Activated effector memory CD4-positive, alpha-beta T cell treated with anti-CD3 and anti-CD28 coated beads, Interleukin-2, amount 50 U/mL, for 16 hours (primary cell): ENCODE measurements around the gene C1orf50.
"Not testable (repeated sequence)": the region's sequence is repeated elsewhere in the genome, so short reads cannot be mapped to it uniquely, and the experiment has no call there.

Source experiments
- DNase-seq: peaks from one replicate; pipeline ENCODE4 v3.0.0-alpha.2; 2020

The C1orf50 gene

DNA sequence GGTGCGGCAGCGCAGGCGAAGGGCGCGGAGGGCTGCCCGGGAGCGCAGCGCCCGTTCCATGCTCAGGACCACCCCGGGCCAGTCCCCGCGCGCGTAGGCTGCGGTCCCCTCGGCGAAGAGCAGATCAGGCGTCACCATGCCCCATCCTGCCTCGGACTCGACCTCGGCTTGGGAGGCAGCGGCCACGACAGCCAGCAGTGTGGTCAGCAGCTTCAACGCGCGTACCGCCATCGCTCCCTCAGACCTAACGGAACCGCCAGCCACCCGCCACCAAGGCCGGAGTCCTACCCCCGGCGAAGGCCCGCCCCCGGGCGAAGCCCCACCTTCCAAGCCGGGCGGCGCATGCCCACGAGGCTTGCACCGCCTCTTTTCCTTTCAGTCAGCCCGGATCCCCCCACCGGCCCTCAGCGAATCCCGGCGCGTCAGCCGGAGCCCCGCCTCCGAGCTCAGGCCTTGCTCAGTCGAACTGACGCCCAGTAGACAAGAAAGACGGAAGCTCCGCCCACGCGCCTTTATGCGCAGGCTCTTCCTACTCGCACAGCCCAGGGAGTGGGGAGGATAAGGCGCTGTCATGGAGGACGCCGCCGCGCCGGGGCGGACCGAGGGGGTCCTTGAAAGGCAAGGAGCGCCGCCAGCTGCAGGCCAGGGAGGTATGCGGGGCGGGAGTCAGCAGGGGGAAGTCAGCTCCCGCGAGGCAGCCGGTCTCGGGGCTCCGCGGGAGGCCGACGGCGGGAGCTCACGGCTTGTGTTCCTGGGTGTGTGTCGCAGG, at the start of gene C1orf50, which contains the start of gene P3H1:
Gene C1orf50, plus strand, starts transcription at position 509 of the 769 bp plus-strand sequence. Its CDS starts 63 bp downstream, at position 572.
Gene P3H1, minus strand, starts transcription at position 288 of the 769 bp plus-strand sequence. Its CDS starts 57 bp downstream, at position 231.
- DNase-seq: peak; percentile 100

DNA sequence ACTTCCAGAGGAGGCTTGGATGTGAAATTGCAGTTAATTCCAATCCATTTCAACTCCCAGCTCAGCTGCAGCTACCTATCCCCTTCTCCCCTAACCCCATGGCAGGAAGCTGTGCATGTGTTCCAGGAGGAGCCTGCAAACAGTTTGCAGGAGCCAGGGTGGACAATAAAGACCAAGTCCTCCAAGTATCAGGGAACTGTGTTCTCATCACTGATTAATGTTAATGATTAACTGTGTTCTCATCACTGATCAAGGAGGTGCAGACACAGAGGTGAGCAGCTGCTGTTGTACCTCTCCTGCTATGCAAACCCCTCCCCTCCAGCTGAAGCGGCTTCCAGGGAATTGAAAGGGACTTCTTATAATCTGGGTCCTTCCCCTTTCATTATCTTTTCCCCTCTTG, 46.2 kb upstream of the C1orf50 start:
- no peak for DNase-seq

DNA sequence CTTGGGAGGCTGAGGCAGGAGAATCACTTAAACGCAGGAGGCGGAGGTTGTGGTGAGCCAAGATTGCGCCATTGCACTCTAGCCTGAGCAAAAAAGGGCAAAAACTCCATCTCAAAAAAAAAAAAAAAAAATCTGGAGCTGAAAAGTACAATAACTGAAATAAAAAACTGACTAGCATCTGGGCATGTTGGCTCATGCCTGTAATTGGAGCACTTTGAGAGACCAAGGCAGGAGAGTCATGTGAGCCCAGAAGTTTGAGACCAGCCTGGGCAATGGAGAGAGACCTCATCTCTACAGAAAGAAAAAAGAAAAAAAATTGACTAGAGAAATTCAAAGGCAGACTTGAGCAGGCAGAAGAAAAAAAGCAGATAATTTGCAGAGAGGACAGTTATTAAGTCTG, 45.1 kb upstream of the C1orf50 start:
- DNase-seq: no peak

DNA sequence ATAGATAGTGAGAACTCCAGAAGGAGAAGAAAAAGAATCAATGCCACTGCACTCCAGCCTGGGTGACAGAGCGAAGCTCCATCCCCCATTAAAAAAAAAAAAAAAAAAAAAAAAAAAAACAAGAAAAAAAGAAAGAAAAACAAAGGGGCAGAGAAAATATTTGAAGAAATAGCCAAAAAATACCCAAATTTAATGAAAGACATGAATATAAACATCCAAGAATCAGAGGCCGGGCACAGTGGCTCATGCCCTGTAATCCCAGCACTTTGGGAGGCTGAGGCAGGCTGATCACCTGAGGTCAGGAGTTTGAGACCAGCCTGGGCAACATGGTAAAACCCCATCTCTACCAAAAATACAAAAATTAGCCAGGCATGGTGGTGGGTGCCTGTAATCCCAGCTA, 44.6 kb upstream of the C1orf50 start:
- DNase-seq: not testable (repeated sequence)

DNA sequence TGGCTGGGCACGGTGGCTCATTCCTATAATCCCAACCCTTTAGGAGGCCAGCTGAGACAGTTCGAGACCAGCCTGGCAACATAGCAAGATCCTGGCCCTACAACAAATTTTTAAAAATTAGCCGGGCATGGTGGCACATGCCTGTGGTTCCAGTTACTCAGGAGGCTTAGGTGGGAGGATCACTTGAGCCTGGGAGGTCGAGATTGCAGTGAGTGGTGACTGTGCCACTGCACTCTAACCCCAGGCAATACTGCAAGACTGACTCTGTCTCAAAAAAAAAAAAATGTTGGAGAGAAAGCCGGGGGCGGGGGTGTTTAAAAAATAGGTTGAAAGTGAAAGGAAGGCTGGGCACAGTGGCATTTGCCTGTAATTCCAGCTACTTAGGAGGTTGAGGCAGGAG, 43.5 kb upstream of the C1orf50 start:
- DNase-seq: no peak

DNA sequence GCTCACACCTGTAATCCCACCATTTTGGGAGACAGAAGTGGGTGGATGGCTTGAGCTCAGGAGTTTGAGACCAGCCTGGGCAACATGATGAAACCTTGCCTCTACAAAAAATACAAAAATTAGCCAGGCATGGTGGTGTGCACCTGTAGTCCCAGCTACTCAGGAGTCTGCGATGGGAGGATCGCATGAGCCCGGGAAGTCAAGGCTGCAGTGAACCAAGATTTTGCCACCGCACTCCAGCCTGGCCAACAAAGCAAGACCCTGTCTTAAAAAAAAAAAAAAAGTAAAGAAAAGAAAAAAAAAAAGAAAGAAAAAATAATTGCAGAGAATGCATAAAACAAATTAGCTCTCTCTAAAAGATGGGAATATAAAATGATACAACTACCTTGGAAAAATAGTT, 41.2 kb upstream of the C1orf50 start:
- DNase-seq: not testable (repeated sequence)

DNA sequence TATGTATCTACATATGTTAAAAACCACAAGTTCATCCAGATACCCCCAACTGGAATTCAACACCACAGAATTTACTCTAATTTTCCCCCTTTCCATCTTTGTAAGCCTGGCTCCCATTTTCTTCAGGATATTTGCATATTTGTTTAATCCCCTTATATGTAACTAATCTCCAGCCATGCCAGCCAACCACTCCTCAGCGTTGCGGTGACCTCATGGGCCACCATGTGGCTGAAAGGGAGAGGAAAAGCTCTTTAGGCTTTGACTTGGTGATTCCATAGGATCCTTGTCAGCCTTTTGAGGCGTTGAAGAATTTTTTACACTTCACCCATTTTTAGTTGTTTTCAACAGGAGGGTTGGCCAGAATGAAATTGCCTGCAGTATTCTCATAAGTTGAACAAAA, 37.0 kb upstream of the C1orf50 start:
- DNase-seq: no peak

DNA sequence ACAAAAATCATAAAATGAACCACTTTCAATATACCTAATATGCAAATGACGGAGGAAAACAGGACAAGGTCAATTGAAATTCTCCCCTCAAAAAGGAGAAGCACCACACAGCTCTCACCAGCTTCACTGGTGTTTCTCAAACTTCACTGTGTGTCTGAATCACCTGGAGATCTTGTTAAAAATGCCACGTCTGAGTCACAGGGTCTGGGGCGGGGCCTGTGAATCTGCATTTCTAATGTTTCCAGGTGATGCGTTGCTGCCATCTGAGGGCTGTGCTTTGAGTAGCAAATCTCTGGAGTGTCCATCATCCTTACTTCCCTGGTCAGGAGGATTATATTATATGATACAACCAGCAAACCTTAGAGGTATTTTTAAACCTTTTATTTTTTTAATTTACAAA, 36.1 kb upstream of the C1orf50 start:
- DNase-seq: peak; percentile 77

DNA sequence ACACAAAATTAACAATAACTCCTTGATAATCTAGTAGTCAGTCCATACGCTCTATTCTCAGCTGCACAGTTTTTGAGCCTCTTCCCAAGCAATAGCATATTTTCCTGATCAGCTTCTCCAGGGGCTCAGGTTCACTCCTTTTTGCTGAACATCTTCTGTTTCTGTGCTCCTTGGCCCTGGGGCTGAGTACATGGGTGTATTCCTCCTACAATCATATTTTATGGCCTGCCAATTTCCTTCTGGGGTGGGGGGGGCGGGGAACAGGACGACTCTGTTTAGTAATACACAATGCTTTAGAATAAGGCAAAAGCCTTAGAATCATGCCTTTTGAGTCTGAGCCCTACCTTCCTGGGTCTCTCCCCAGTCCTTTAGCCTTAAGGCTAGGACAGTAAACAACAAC, 35.5 kb upstream of the C1orf50 start:
- DNase-seq: no peak

DNA sequence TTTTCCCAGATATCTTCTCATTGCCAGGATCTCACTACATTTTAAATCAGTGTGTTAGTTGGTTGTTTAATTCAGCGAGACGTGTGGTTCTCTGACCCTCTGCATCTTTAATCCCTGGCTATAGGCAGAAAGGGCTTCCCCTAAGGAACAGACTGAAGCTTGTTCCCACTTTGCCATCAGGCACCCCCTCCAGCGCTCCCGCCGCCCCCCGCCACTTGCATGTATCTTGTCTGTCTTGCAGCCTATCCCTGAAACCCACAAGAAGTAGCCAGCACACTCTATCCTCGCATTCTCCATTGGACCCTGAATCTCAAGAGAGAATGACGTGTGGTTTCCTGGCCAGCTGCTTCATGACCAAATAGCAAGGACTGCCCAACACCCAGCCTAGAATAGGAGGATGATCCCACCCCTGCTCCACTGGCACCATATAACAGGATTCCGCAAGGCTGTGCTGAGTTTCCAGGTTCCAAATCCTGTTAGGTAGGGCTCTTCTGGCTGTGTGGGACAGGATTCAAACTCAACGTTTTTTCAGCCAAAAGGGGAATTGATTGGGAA, 34.8 kb upstream of the C1orf50 start:
- DNase-seq: peak; percentile 49

DNA sequence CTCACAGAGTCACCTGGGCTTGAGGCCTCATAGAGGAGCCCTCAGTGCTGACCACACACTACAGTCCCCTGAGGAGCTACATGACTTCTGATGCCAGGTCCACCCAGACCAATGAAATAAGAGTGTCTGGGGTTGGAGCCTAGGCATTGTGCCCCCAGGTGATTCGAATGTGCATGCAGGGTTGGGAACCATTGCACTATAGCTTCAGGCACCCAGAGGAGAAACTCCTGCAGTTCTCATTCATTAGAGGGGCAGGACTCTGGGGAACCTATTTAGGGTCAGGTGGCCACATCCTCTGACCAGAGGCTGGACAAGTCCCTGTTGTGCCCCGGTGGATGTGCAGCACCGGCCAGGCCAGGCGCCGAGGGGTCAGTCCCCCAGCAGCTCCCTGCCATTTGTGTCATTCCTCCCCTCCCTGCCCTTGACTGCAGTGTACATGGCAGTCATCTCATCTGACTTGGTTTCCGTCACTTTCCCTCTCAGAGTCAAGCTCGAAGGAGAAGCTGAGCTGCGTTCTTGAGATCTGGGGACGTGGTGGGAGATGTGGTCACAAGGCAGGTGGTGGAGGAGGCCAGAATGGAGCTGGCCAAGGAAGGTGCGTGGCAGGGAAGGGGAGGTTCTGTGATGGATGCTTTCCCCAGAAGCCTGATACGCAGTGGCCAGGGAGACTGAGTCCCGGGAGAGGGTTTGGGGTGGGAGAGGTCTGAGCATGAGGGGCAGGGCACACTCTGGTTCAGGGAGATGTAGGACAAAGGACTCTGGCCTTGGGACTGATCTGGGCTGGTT, 33.4 kb upstream of the C1orf50 start:
- DNase-seq: peak; percentile 59

DNA sequence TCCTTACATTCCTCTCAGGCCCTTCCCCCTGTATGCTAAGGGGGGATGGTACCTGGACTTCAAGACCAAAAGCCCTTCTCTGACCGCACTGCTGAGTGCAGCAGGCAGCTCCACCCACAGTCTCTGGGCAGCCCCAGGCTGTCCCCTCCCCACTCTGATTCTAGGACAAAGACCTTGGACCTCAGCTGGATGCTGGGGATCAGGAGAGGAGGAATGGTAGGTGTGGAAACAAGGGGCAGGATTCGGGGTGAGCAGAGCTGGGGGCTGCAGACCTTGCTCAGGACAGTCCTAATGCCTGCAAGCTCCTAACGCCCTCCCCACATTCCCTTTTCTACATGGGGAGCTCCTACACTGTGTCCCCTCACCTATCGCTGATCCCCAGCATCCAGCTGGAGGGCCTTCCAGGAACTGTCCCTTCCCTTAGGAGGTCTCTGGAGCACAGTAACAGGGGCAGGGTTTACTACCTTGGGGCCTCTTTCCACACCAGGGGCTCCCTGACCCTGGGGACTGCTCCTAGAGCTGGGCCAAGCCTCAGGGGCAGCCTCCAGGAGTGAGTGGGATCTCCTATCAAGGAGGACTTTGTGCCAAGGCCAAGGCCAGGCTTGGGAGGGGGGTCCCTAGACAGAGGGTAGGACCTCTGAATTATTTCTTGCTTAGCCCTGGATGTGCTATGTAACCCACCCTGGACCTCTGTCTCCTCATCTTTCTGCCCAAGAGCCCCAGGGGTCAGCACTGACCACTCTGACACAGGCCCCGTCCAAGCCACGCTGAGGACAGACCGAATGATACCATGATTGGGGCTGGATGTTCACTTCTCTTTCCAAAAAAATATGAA, 32.6 kb upstream of the C1orf50 start:
- DNase-seq: peak; percentile 31

DNA sequence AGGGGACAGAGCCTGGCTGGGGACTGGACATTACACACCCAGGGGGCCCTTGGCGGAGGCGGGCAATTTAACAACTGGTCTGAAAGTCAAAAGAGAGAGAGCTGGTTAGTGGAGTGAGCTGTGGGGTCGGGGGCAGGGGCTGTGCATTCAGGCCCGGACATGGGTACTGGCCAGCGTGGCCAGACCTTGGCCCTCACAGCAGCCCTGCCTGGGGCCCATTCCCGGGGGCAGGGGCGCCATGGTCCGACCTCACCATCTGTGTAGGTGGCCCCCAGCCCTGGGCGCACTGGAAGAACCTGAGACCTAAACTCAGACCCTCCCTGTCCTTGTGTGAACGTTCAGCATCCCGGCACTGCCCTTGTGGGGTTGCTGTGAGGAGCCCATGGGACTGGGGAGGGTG, 32.0 kb upstream of the C1orf50 start:
- peak; percentile 58 for DNase-seq

DNA sequence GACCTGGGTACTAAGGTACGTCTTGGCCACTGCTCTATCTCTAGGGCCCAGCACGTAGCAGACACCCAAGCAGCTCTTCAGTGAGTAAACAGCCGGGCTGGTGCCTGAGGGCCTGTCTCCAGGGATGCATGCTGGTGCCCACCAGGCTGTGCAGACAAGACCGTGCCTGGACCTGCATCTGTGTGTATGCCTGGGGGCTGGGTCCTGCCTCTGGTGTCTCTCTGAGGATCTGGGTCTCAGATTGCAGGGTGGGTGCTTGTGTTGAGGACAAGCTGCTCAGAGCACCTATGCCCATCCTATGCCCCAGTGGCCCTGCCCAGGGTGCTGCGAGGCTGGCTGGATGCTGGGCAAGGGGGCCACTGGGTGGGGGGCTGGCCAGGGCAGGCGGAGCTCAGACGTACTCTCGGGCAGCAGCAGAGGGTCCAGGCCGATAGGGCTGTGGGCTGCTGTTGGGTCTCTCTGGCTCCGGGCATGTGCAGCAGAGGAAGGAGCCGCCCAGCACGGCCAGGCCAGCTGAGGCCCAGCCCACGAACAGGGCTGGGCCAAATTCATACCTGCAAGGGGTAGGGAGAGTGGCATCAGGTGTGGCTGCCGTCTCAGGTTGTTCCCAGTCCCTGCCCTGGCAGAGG, 31.5 kb upstream of the C1orf50 start:
- peak; percentile 47 for DNase-seq

DNA sequence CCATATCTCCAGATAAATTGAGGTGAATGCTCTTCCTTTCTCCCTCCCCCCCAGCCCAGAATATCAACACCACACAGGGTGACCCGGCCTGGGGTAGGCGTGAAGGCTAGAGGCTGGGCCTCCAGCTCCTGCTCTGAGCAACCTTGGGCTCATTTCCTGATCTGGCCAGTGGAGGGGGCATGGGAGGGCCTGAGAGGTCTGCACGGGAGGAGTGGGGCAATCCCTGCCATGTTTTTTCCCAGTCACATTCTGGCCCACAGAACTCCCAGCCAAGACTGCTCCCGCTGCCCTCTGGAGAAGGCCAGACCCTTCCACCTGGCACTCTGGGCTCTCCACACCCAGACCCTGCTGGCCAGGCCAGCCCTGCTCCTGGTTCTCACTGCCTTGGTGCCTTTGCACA, 30.9 kb upstream of the C1orf50 start:
- DNase-seq: peak; percentile 60

DNA sequence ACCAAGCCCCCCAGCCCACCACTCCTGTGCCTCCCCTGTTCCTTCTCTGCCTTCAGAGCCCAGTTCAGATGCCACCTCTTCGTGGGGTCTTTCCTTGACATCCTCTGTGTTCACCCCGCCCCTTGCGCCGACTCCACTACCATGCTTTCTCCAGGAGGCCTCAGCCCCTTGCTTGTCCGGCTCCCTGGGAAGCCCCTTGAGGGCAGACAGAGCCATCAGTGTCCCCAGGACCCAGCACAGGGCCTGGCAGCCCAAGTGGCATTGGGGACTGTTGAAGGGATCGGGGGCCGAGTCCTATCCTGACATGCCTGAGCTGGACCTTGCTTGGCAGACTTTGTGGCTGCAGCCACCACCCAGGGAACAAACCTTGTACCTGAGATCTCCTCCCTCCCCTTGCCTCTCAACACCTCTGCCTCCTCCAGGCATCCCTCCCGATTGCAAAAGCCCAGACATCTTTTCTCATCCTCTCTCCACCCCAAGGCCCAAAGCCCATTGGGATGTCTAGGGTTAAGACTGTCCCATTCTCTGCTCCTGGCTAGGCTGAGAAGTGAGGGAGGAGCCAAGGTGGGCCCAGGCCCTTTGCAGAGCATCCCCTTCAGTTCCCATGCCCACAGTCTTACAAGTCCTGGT, 30.4 kb upstream of the C1orf50 start:
- DNase-seq: peak; percentile 56

DNA sequence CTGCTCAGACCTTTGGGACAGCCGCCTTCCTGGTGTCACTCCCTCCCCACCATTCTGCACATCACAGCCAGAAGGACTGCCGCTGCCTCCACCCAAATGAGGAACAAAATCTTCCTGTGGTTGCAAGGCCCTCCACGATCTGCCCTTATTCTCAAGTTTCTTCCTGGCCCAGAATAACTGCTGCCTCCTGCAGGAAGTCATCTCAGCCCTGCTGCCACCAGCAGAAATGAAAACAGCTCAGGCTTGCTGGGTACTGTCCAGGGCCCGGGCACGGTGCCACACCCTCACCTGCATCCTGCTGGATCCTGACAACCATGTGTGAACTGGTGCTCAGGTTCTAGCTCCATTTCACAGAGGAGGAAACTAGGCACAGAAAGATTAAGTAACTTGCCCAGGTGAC, 29.8 kb upstream of the C1orf50 start:
- DNase-seq: no peak

DNA sequence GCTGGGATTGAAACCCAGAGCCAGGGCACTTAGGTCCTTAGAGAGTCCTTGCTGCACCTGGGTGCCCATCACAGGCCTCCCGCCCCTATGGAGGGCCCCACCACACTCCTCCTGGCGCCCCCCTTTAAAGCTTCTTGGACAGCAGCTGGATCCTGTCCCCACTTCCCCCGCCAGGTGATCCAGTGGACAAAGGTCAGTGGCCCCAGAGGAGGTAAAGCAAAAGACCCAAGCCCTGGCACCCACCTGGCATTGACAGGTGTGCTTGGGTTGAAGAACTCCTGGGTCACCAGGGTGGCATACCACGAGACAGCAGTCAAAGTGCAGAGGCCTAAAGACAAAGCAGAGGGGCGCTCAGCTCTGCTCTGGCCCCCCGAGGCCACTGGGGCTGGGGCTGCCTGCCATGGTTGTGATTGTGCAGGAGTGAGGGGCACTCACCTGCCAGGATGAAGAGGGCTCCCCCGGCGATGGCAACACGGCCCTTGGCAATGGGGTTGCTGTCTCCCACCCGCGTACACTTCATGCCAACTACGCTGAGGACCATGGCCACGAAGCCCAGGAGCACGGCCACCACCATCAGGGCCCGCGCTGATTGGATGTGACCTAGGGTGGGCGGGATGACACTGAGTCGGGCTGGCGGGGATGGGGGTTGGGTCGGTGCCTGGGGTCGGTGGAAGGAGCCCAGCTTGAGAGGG, 28.9 kb upstream of the C1orf50 start:
- DNase-seq: peak; percentile 50

DNA sequence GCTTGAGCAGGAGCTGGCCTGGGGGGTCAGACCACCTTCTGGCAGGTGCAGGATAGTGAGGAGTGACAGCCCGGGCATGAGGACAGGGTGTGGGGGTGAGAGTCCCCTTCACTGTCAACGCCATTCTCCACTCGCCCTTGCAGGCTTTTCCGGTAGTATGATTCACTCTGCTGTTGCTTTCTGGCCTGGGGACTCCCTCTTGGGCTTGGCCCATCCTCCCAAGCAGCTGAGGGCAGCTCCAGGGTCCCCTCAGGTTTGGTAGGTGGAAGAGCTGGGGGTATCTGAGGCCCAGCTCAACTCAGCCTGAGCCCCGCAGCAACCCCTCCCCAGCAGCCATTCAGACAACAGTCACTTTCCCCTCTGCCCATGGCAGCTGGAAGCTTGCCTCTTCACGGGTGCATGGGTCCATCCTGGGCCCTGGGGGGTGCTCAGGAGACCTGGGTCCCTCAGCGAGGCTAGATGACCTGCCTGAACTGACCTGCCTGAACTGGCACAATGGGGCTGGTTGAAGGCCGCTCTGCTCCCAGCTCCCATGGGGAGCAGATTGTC, 28.3 kb upstream of the C1orf50 start:
- no peak for DNase-seq

DNA sequence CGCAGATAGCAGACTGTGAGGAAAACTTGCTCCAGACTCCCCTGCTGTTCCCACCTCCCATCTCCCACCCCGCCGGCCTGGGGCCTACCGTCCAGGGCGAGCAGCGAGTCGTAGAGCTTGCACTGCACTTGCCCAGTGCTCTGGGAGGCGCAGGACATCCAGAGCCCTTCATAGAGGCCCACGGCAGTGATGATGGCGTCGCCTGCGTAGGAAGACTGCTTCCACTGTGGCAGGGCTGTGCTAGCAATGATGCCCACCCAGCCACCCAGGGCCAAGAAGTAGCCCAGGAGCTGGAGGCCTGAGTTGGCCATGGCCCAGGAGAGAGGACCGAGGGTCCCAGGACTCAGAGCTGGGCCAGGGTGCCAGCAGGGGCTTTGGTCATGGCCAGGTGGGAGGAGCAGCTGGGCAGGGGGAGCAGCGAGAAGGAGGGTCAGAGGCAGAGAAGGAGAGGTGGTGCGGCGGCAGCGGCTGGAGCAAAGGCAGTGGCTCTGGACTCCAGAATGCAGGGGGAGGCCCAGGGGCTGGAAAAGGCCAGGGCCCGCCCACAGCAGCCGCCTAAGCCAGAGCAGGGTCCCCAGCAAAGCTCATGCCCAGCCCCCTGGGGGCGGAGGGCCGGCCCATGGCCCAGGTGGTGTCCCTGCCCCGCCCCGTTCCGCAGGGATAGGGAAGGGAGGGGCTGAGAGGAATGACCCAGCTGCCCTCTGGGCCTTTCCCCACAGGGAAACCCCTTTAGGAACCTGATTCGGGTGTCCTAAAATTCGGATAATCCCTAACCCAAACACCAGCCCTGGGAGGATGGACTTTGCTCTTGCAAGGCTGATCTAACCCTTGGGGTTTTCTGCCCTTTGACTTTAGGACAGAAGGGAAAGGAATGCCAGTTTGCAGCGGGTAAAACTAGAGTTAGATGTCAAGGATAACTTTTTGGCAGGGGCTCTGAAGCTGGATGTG, 27.0 kb upstream of the C1orf50 start, which contains the start of gene CLDN19:
Gene CLDN19, minus strand, starts transcription at position 484 of the 948 bp plus-strand sequence. Its CDS starts 173 bp downstream, at position 311.
- DNase-seq: no peak
